Activated naive CD8-positive, alpha-beta T cell treated with anti-CD3 and anti-CD28 coated beads, Interleukin-2, amount 50 U/mL, for 16 hours (primary cell): ENCODE measurements around the gene PHC1.
A peak's percentile ranks its signal among the peaks of the same experiment; 100 is the strongest.

Experiments used
- DNase-seq: peaks from one replicate; pipeline ENCODE4 v3.0.0-alpha.2; 2020; ENCODE audit warnings: low read depth, low spot score

PHC1 gene

DNA sequence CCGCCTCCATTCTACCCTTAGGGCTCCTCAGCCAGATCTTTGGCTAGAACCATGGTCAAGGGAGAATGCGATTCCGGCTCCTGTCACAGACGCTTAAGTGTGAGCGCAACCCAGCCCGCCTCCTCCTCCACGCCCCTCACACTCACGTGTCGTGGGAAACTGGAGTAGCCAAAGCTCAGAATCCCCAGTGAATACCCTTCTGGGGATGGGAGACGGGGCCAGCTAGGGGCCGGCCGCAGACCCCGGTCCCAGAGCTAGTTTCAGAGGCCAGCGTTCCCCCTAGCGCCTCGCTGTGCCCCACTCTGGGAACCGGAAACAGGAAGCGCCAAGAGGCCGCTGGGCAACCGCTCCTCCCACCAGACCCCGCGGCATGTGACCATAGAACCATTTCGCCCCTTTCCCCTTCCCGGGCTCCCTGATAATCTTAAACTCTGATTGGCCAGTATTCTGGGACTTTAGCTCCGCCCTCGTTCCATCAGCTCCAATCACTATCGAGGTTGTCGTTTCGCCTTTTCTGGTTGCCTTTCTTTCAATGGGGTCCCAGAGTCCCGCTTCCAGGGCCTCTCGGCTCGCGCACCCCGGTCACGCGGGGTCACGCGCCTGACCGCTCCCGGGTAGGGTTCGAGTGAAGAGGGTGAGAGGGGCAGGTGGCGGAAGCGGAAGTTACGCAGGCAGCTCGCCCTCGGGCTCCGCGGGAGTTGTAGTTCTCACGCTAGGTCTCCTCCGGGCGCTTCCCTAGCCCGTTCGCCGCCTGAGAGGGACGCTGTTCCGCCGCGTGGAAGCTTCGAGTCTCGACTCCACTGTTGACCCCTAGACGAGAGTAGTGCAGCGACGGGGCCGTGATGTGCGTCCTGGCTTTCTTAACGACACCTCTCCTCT lies 35.3 kb downstream of the PHC1 start, which contains the start of gene M6PR:
Gene M6PR, minus strand, starts transcription at position 304 of the 879 bp plus-strand sequence. CDS start 3,241 bp downstream, outside the sequence.
- DNase-seq = peak; percentile 80

DNA sequence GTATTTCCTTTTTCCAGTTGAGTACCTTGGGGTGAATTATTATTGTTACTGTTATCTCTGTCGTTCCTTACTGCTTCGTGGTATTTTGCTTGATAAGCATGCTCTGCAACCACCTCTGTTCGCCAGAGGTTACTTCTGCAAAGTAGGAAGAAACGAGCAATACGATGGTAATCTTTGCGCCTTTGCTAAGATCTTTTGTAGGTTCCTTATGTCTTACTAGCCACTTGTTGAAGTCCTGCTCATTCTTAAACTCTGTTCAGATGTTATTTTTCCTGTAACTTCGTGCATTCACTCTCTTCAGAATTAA lies 35.9 kb downstream of the PHC1 start:
- DNase-seq = no peak

DNA sequence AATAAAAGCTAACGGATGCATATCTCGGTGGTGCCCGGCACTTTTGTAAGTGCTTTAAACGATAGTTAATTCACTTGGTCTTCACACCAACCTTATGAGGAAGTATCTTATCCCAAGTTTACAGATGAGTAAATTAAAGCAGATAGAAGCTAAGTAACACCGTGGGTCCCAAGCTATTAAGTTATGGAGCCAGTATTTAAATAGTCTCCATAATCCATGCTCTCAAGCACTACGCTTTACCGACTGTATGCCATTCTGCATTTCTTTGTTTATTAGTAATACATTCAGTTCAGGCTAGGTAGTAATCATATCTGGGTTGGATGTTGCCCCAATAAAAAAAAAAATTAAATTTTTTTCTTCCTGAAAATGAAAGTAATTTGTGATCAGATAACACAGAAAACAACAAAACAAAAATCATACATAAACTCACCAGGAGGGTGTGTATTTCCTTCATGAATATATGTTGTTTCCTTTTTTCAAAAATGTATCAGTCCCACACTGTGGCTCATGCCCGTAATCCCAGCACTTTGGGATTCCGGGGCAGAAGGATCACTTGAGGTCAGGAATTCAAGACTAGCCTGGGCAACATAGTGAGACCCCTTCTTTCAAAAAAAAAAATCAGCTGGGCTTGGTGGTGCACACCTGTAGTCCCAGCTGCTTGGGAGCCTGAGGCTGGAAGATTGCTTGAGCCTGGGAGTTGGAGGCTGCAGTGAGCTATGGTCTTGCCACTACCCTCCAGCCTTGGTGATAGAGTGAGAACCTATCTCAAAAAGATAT lies 36.6 kb downstream of the PHC1 start:
- DNase-seq = no peak

DNA sequence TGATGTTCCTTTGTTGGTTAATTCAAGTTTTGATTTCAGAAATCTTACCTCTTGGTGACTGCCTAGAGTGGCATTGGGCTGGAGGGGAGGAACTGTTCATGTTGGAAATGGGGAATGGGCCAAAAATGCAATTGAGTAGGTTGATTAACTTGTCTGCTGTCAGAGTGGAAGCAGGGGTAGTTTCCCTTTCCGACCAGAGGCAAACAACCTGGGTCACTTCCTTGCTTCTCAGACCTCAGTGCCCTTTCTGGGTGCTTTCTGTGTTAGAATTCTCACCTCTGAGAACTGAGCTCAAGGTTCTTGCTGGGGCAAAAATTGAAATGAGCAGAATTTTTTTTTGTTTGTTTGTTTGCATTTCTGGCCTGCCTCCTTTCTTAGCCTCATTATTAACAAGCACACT lies 37.4 kb downstream of the PHC1 start:
- DNase-seq = no peak

GRCh38 chr12:8953773-8954402 lies 39.6 kb downstream of the PHC1 start:
- DNase-seq = no peak

DNA sequence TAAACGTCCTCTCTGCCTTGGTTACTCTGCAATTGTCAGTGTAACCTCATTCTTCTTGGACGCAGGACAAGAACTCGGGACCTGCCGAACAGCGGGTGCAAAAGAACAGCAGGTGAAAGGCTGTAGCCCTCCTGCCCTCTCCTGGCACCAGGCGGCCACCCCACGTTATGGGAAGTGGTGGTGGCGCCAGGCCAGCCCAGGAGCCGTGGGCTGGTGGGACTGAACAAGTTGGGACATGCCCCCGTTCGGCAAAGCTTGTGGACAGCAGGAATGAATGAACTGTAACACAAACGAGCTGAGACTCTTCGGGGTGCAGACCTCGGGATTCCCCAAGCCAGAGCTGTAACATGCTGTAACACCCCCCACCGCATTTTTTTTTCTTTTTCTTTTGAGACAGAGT lies 41.8 kb downstream of the PHC1 start:
- no peak for DNase-seq

DNA sequence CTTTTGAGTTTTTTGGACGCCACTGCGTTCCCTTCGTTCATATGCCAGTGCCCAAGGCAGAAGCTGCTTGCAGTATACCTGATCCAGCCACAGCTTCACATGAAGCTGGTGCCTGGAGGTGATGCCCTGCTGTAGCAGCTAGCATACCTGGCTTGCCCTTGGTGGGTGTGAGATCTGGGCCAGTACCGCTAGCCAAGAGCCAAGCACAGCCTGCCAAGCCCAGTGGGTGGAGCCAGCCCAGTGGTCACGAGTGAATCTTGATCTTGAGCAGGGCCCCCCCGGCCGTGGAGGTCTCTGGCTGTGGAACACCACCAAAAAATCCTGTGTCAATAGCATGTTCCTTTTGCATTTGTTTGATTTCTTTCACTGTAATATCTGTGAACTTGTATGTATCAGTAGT lies 42.5 kb downstream of the PHC1 start:
- DNase-seq = no peak

DNA sequence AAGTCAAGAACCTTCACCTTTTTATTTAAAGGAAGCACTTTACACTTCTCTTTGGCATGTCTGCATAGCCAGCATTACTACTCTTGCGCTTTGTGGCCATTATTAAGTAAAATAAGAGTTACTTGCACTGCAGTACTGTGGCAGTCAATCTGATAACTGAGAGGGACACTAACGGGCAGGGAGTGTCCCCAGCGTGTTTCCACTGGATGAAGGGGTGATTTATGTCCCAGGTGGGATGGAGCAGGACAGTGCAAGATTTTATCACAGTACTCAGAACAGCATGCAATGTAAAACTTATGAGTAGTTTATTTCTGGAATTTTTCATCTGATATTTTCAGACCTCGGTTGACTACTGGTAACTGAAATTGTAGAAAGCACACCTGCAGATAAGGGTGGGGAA lies 43.3 kb downstream of the PHC1 start:
- no peak for DNase-seq

GRCh38 chr12:8958066-8958465 lies 43.8 kb downstream of the PHC1 start:
- no peak for DNase-seq

GRCh38 chr12:8960176-8960575 lies 45.9 kb downstream of the PHC1 start:
- no peak for DNase-seq

GRCh38 chr12:8968761-8969160 lies 54.5 kb downstream of the PHC1 start:
- DNase-seq = no peak

GRCh38 chr12:8969861-8970411 lies 55.6 kb downstream of the PHC1 start:
- no peak for DNase-seq

DNA sequence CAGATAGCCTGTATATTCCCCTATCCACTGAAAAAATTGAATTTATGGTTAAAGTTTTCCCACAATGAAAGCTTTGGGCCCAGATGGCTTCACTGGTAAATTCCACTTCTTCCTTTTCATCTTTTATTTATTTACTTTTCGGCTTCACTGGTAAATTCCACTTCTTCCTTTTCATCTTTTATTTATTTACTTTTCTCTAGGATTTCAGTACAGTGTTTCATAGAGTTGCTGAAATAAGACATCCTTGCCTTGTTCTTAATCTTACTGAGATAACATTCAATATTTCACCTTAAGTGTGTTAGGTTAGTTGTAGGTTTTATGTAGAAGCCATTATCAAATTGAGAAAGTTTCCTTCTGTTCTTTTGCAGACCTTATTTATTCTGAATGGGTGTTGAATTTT lies 56.1 kb downstream of the PHC1 start:
- no peak for DNase-seq

DNA sequence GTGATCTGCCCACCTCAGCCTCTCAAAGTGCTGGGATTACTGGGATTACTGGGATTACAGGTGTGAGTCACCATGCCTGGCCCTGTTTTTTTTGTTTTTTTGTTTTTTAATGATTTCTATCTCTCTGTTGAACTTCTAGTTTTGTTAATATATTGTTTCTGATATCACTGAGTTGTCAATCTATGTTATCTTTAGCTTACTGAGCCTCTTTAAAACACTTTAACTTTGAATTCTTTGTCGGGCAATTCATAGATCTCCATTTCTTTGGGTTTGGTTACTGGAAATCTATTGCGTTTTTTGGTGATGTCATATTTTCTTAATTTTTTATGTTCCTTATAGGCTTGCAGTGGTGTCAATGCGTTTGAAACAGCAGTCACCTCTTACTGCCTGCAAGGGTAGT lies 65.8 kb downstream of the PHC1 start:
- no peak for DNase-seq

DNA sequence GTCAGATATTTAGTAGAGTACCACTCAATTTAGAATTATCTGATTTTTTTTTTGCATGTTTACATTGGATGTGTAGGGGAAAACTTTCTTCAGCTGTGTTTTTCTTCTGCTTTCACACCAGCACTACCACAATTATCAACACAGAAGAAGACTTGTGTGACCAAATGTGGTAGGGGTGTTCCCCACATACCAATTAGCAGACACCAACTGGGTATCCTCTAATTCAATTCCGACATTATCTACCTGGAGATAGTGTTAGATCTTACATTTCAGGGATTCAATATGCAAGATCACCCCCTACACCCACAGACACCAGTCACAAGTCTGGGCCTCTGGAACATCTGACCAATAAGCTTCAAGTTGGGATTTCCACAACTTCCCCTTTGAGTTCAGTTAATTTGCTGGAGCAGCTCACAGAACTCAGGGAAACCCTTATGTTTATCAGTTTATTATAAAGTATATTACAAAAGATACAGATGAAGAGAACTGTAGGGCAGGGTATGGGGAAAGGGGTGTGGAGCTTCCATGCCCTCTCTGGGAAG lies 71.0 kb downstream of the PHC1 start:
- DNase-seq = no peak

GRCh38 chr12:8987163-8987562 lies 72.9 kb downstream of the PHC1 start:
- DNase-seq = no peak

- DNase-seq = no peak
Measured at GRCh38 chr12:8987685-8988084, 73.4 kb downstream of the PHC1 start.

DNA sequence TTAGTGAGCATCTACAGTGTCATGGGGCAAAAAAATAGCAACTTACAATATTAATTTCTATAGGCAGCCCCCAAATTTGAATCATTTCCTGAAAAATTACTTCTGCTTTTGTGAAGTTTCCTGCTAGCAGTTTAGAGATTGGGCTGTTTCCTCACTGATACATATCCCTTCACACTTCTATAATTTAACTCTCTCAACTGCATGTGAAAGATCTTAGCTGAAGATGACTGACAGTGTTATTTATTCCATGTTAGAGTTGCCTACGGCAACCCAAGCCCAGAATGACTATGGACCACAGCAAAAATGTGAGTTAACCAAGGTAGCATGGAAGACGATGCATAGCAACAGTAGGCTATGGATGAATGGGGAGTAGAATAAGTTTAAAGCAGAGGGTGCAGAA lies 75.1 kb downstream of the PHC1 start, which contains the start of gene KLRG1:
Gene KLRG1, plus strand, starts transcription at position 134 of the 400 bp plus-strand sequence. Its CDS starts 90 bp downstream, at position 224.
- no peak for DNase-seq
